H1 (cell line): ENCODE measurements around the gene TANC1. TPM values are rescaled to one million over a fixed set of nuclear protein-coding genes. Genes with fewer than 3 reads are reported as not detected.

Experiments
- CTCF ChIA-PET: fragments of 300-600 bp; sonication (Branson Sonifier 250); formaldehyde crosslinking; loops from one replicate; lab custom pipeline; 2021; ENCODE audit not compliant: partially characterized antibody; lab: Charles Lee
- POLR2A ChIA-PET: fragments of 300-600 bp; sonication (Branson Sonifier 250); formaldehyde crosslinking; loops from one replicate; lab custom pipeline; 2021; ENCODE audit warnings: inconsistent platforms; ENCODE audit not compliant: partially characterized antibody; lab: Charles Lee
- DNase-seq, 2 experiments: peaks; one replicate each; pipeline versions ENCODE4 v3.0.0 to v3.0.0-alpha.2; 2010 to 2022; ENCODE audit warnings: low spot score in 2 of 2, low read depth in 1 of 2, mixed read lengths in 1 of 2
- FAIRE-seq: peaks from 2 replicates; lab custom pipeline; 2011; peaks lifted over from hg19 to GRCh38; lab: Jason Lieb, UNC
- H2AFZ ChIP-seq: 2 replicates; pipeline ENCODE4 v1.8.1; 2012; ENCODE audit warnings: low read length, inconsistent platforms
- H2AK5ac ChIP-seq: 2 replicates; pipeline ENCODE4 v1.6.1; 2013; ENCODE audit warnings: low read depth, low read length
- H2BK120ac ChIP-seq: replicated peaks from 2 replicates; pipeline ENCODE3; 2013; ENCODE audit warnings: low read depth, low read length, inconsistent platforms
- H2BK12ac ChIP-seq: 2 replicates; pipeline ENCODE4 v1.6.1; 2013; ENCODE audit warnings: low read depth, low read length
- H2BK15ac ChIP-seq: 2 replicates; pipeline ENCODE4 v1.6.1; 2013; ENCODE audit warnings: low read length
- H2BK20ac ChIP-seq: 2 replicates; pipeline ENCODE4 v1.6.1; 2013; ENCODE audit warnings: low read length
- H2BK5ac ChIP-seq: 2 replicates; pipeline ENCODE4 v1.6.1; 2013; ENCODE audit warnings: low read depth, low read length
- H3K14ac ChIP-seq: 2 replicates; pipeline ENCODE4 v1.6.1; 2013; ENCODE audit warnings: inconsistent platforms; ENCODE audit not compliant: insufficient read length
- H3K18ac ChIP-seq: 2 replicates; pipeline ENCODE4 v1.6.1; 2013; ENCODE audit warnings: low read length; ENCODE audit errors: extremely low read depth
- H3K23ac ChIP-seq: 2 replicates; pipeline ENCODE4 v1.6.1; 2013; ENCODE audit warnings: inconsistent platforms; ENCODE audit not compliant: insufficient read length
- H3K23me2 ChIP-seq: 2 replicates; pipeline ENCODE4 v1.6.1; 2013; ENCODE audit warnings: low read depth, low read length
- H3K27ac ChIP-seq: 2 replicates; pipeline ENCODE4 v1.6.1; 2011; ENCODE audit warnings: low read depth, low read length, inconsistent platforms
- H3K27me3 ChIP-seq, 4 experiments: replicated peaks in 1 of 4; 1 replicate in 1 of 4; 2 replicates in 3 of 4; pipeline versions ENCODE4 v1.6.1 to v1.8.1; 2011 to 2013; ENCODE audit warnings: low read length in 3 of 4, mild to moderate bottlenecking in 3 of 4, inconsistent platforms in 2 of 4, mixed read lengths in 2 of 4, moderate library complexity in 1 of 4; ENCODE audit not compliant: control insufficient read depth in 3 of 4, insufficient read depth in 3 of 4; ENCODE audit errors: extremely low read depth in 1 of 4
- H3K36me3 ChIP-seq, 4 experiments: 2 replicates each; pipeline versions ENCODE4 v1.6.1 to v1.8.1; 2011 to 2013; ENCODE audit warnings: mild to moderate bottlenecking in 4 of 4, low read length in 3 of 4, moderate library complexity in 2 of 4, control low read depth in 1 of 4, inconsistent platforms in 1 of 4; ENCODE audit not compliant: insufficient read depth in 4 of 4, control insufficient read depth in 2 of 4
- H3K4ac ChIP-seq: replicated peaks from 2 replicates; pipeline ENCODE3; 2013; ENCODE audit warnings: low read length, low read depth, mixed read lengths, inconsistent platforms; ENCODE audit not compliant: insufficient read length
- H3K4me1 ChIP-seq, 4 experiments: replicated peaks in 1 of 4; 1 replicate in 1 of 4; 2 replicates in 3 of 4; pipeline versions ENCODE4 v1.6.1 to v1.8.1; 2011 to 2013; ENCODE audit warnings: low read length in 3 of 4, inconsistent platforms in 2 of 4, mixed read lengths in 1 of 4; ENCODE audit not compliant: insufficient read depth in 4 of 4, control insufficient read depth in 3 of 4
- H3K4me2 ChIP-seq, 2 experiments: 2 replicates each; pipeline versions ENCODE4 v1.6.1 to v1.8.1; 2011 to 2013; ENCODE audit warnings: low read depth in 2 of 2, low read length in 2 of 2, control low read depth in 1 of 2, inconsistent platforms in 1 of 2, mild to moderate bottlenecking in 1 of 2; ENCODE audit not compliant: insufficient read depth in 1 of 2
- H3K4me3 ChIP-seq, 4 experiments: fragments of 200-600, 300-600 bp in 1 of 4; sonication (generic), shearing (Covaris generic), sonication (Bioruptor Twin) in 1 of 4; 2 replicates each; pipeline versions ENCODE4 v1.5.1 to v1.8.1; 2011 to 2016; ENCODE audit warnings: low read length in 4 of 4, low read depth in 3 of 4, control low read depth in 2 of 4, inconsistent platforms in 2 of 4, mild to moderate bottlenecking in 2 of 4, mixed read lengths in 1 of 4, moderate library complexity in 1 of 4; ENCODE audit not compliant: insufficient read depth in 2 of 4; ENCODE audit errors: extremely low read depth in 1 of 4
- H3K56ac ChIP-seq: replicated peaks from 2 replicates; pipeline ENCODE3; 2013; ENCODE audit warnings: low read depth, mild to moderate bottlenecking, mixed read lengths, low read length, inconsistent platforms; ENCODE audit not compliant: insufficient read length
- H3K79me1 ChIP-seq: 2 replicates; pipeline ENCODE4 v1.6.1; 2013; ENCODE audit warnings: low read depth, low read length, control low read depth
- H3K79me2 ChIP-seq, 2 experiments: 2 replicates each; pipeline versions ENCODE4 v1.6.1 to v1.8.1; 2012 to 2013; ENCODE audit warnings: low read length in 2 of 2, mild to moderate bottlenecking in 2 of 2, inconsistent platforms in 1 of 2; ENCODE audit not compliant: insufficient read depth in 2 of 2, control insufficient read depth in 1 of 2
- H3K9ac ChIP-seq, 4 experiments: replicated peaks in 1 of 4; 1 replicate in 1 of 4; 2 replicates in 3 of 4; pipeline versions ENCODE4 v1.6.1 to v1.8.1; 2011 to 2013; ENCODE audit warnings: low read depth in 3 of 4, low read length in 3 of 4, control low read depth in 2 of 4, mild to moderate bottlenecking in 2 of 4, moderate library complexity in 2 of 4, inconsistent platforms in 1 of 4; ENCODE audit errors: extremely low read depth in 1 of 4
- H3K9me3 ChIP-seq, 2 experiments: 2 replicates each; pipeline versions ENCODE4 v1.6.1 to v1.8.1; 2012 to 2013; ENCODE audit warnings: mild to moderate bottlenecking in 2 of 2, moderate library complexity in 2 of 2, control low read depth in 1 of 2, inconsistent platforms in 1 of 2, low read depth in 1 of 2, low read length in 1 of 2, mixed read lengths in 1 of 2; ENCODE audit not compliant: insufficient read depth in 2 of 2
- H4K20me1 ChIP-seq, 2 experiments: replicated peaks in 1 of 2; 2 replicates each; pipeline versions ENCODE3 to v1.8.1; 2011 to 2013; ENCODE audit warnings: inconsistent platforms in 2 of 2, low read length in 2 of 2, mild to moderate bottlenecking in 1 of 2; ENCODE audit not compliant: insufficient read depth in 2 of 2, control insufficient read depth in 1 of 2
- H4K5ac ChIP-seq: 2 replicates; pipeline ENCODE4 v1.6.1; 2013; ENCODE audit warnings: low read length, low read depth, mixed read lengths, inconsistent platforms; ENCODE audit not compliant: insufficient read length
- H4K8ac ChIP-seq: 2 replicates; pipeline ENCODE4 v1.8.0; 2013; ENCODE audit warnings: mild to moderate bottlenecking, moderate library complexity, low read length, inconsistent platforms; ENCODE audit not compliant: insufficient read depth; ENCODE audit errors: extremely low read depth
- H4K91ac ChIP-seq: replicated peaks from 2 replicates; pipeline ENCODE3; 2013; ENCODE audit warnings: low read length, mixed read lengths, inconsistent platforms; ENCODE audit not compliant: insufficient read length
- CBX8 ChIP-seq: fragments of 300-800, 300-1000 bp; sonication (generic); IDR thresholded peaks from 2 replicates; pipeline ENCODE4 v1.7.1; 2016; ENCODE audit warnings: low read depth, low read length, borderline replicate concordance
- CHD2 ChIP-seq: IDR thresholded peaks from 2 replicates; pipeline ENCODE4 v1.6.1; 2012; ENCODE audit warnings: low read length, improper control_type of control experiment
- CREB1 ChIP-seq: IDR thresholded peaks from 2 replicates; pipeline ENCODE4 v1.6.1; 2012; ENCODE audit warnings: inconsistent platforms
- EZH2 ChIP-seq: fragments of 200-600 bp; sonication (generic); IDR thresholded peaks from 2 replicates; pipeline ENCODE4 v1.7.1; 2012; ENCODE audit warnings: low read depth, mild to moderate bottlenecking, moderate library complexity, low read length, inconsistent platforms; ENCODE audit not compliant: severe bottlenecking
- KDM1A ChIP-seq: fragments of 200-600, 300-600 bp; sonication (generic); IDR thresholded peaks from 2 replicates; pipeline ENCODE4 v1.7.1; 2016; ENCODE audit warnings: mild to moderate bottlenecking, low read length, borderline replicate concordance
- NRF1 ChIP-seq: IDR thresholded peaks from 2 replicates; pipeline ENCODE4 v1.6.1; 2011; ENCODE audit warnings: mild to moderate bottlenecking, low read depth, low read length, improper control_type of control experiment
- POLR2A ChIP-seq, 2 experiments: IDR thresholded peaks; 1 replicate in 1 of 2; 2 replicates in 1 of 2; pipeline ENCODE4 v1.6.1; 2011; ENCODE audit warnings: low read depth in 2 of 2, low read length in 2 of 2, mild to moderate bottlenecking in 2 of 2; ENCODE audit errors: control extremely low read depth in 1 of 2
- RNF2 ChIP-seq: fragments of 200-900, 300-1000 bp; sonication (generic); IDR thresholded peaks from 2 replicates; pipeline ENCODE4 v1.7.1; 2016; ENCODE audit warnings: borderline replicate concordance, low read depth, mild to moderate bottlenecking, antibody characterized with exemption, low read length; ENCODE audit not compliant: poor library complexity, severe bottlenecking; ENCODE audit errors: missing control alignments
- SIX5 ChIP-seq: IDR thresholded peaks from 2 replicates; pipeline ENCODE4 v1.6.1; 2011; ENCODE audit warnings: mild to moderate bottlenecking, low read depth, low read length
- YY1 ChIP-seq: IDR thresholded peaks from 2 replicates; pipeline ENCODE4 v1.6.1; 2011; ENCODE audit warnings: low read depth, mild to moderate bottlenecking, low read length
- WGBS, 2 experiments: shearing (Covaris generic) in 1 of 2; methylation state at CpG; one replicate each; pipeline versions ENCODE4 v1.1.6 to v1.1.7; 2013 to 2015; ENCODE audit warnings: low lambda C conversion rate in 2 of 2, mixed read lengths in 2 of 2, inconsistent platforms in 1 of 2, low coverage in 1 of 2, missing lambda C conversion rate in 1 of 2; ENCODE audit not compliant: insufficient replicate concordance in 2 of 2, insufficient coverage in 1 of 2, insufficient read length in 1 of 2; ENCODE audit errors: extremely low coverage in 1 of 2, missing lambda C conversion rate in 1 of 2; 5-methylcytosine and 5-hydroxymethylcytosine counted together
- polyA plus RNA-seq, 7 experiments: library from polyadenylated mRNA; depleted of rRNA in 3 of 7; stranded (reverse) in 5 of 7; unstranded in 2 of 7; fragments of >200 nt in 5 of 7; fragments of 200-250 nt in 2 of 7; gene quantifications; 1 replicate in 5 of 7; 2 replicates in 1 of 7; 4 replicates in 1 of 7; pipeline versions ENCODE4 v1.2.1 to v1.2.3, GENCODE V29; 2011 to 2013; ENCODE audit warnings: missing spikeins in 2 of 7, mixed read lengths in 2 of 7
- total RNA-seq: library from RNA; stranded (reverse); fragmentation: NEBNext Ultra II Directional; extraction: Animal tissue kit (Norgen Biotek cat#: 25700); gene quantifications from 2 replicates; pipeline ENCODE4 v1.2.1, GENCODE V29; 2021
- TF ChIP-seq, protein P1 (sequence below): IDR thresholded peaks from 2 replicates; pipeline ENCODE4 v1.6.1; 2011; ENCODE audit warnings: low read depth, mild to moderate bottlenecking, low read length; ENCODE audit not compliant: insufficient read depth
- TF ChIP-seq, protein P2 (sequence below), 3 experiments: IDR thresholded peaks; 1 replicate in 2 of 3; 2 replicates in 1 of 3; pipeline versions ENCODE4 v1.5.1 to v1.6.1; 2011; ENCODE audit warnings: low read length in 3 of 3, mild to moderate bottlenecking in 3 of 3, inconsistent platforms in 2 of 3, low read depth in 1 of 3, moderate library complexity in 1 of 3; ENCODE audit not compliant: insufficient read depth in 1 of 3; ENCODE audit errors: control extremely low read depth in 1 of 3

TANC1 gene
- total and polyA plus RNA-seq, 2 of the 8 experiments (the other 6 are each of a cell fraction or from before 2014, with no cell fraction given): 4.1 to 7.6 TPM

DNA sequence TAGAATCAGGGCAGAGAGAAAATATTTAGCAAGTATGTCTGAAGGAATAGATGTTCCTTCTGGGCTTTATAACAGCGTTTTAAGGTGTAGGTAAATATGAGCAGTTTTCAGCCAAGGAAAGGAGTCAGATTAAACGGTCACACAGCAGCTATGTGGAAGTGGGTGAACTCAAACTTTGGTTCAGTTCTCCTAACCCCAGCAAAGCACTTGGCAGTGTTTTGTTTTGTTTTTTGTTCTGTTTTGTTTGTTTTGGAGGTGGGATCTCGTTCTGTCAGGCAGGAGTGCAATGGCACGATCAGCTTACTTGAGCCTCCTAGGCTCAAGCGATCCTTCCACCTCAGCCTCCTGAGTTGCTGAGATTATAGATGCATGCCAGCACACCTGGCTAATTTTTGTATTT lies 24.6 kb downstream of the TANC1 start:
- Histone ChIP-seq H4K20me1 (peaks cover 0 to 2% of the 10 kb centered on the region in 2 experiments), H2BK20ac (no peak overlapping the region), H2BK12ac (no peak overlapping the region), H3K56ac (no peak overlapping the region), H3K14ac (no peak overlapping the region), H3K27me3 (no peaks in the 10 kb centered on the region), H2BK5ac (no peak overlapping the region), H3K4me2 (no peak overlapping the region), H3K9ac (no peak overlapping the region), H3K23me2 (no peaks in the 10 kb centered on the region; the same call in 1 of the 2 replicates), H3K4ac (no peak overlapping the region), H2BK120ac (no peak overlapping the region), H3K23ac (no peak overlapping the region), H4K8ac (no peak overlapping the region), H3K18ac (no peak overlapping the region), H2BK15ac (no peak overlapping the region), H3K27ac (no peak overlapping the region), H3K36me3 (no peaks in the 10 kb centered on the region), H3K9me3 (no peaks in the 10 kb centered on the region), H3K79me2 (no peaks in the 10 kb centered on the region), H2AK5ac (no peak overlapping the region), H3K4me1 (peaks cover 2 to 9% (median 4%) of the 10 kb centered on the region in 4 experiments; a peak in 5 of 7 replicates), H2AFZ (no peak overlapping the region), H4K5ac (no peak overlapping the region), H4K91ac (no peak overlapping the region), H3K4me3 (no peak overlapping the region), H3K79me1 (no peaks in the 10 kb centered on the region)
- POLR2A ChIA-PET: no interaction called here
- DNase-seq (no peak), FAIRE-seq (no peak)
- 86% methylated on average over 5 of the region's 5 CpGs; no CpG with 5 or more reads in 1 of the 2 experiments for WGBS, 2 experiments
- CTCF ChIA-PET: interaction anchor here (0.6 kb wide), 1 partner anchor 10 kb away, joined by 3 read pairs; no protein-coding TSS in a partner anchor
- TF ChIP-seq KDM1A (no peak), SIX5 (no peak), POLR2A (IDR thresholded peaks at IDR 0.05; ENCODE audit: control extremely low read depth in 1 of 2, low read depth in 2 of 2, low read length in 2 of 2) (no peak), EZH2 (no peak), CBX8 (no peak), NRF1 (no peak), CREB1 (no peak), YY1 (no peak), CHD2 (no peak), RNF2 (no peak)
- TF ChIP-seq, protein P1, sequence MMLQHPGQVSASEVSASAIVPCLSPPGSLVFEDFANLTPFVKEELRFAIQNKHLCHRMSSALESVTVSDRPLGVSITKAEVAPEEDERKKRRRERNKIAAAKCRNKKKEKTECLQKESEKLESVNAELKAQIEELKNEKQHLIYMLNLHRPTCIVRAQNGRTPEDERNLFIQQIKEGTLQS: no peak
- TF ChIP-seq, protein P2, sequence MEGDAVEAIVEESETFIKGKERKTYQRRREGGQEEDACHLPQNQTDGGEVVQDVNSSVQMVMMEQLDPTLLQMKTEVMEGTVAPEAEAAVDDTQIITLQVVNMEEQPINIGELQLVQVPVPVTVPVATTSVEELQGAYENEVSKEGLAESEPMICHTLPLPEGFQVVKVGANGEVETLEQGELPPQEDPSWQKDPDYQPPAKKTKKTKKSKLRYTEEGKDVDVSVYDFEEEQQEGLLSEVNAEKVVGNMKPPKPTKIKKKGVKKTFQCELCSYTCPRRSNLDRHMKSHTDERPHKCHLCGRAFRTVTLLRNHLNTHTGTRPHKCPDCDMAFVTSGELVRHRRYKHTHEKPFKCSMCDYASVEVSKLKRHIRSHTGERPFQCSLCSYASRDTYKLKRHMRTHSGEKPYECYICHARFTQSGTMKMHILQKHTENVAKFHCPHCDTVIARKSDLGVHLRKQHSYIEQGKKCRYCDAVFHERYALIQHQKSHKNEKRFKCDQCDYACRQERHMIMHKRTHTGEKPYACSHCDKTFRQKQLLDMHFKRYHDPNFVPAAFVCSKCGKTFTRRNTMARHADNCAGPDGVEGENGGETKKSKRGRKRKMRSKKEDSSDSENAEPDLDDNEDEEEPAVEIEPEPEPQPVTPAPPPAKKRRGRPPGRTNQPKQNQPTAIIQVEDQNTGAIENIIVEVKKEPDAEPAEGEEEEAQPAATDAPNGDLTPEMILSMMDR (IDR thresholded peaks at IDR 0.05; ENCODE audit: control extremely low read depth in 1 of 3, insufficient read depth in 1 of 3, low read depth in 1 of 3, low read length in 3 of 3): no peak
